ENCODE measurements around the gene EXOC7. TPM values are rescaled to one million over a fixed set of nuclear protein-coding genes. Genes with fewer than 3 reads are reported as not detected.
"Not testable (repeated sequence)": the region's sequence is repeated elsewhere in the genome, so short reads cannot be mapped to it uniquely, and the experiment has no call there.

Gene EXOC7
- total RNA-seq, 1 donor from 2014 or later: 81.0 TPM

- no peak for DNase-seq (ENCODE audit: extremely low read depth, low read depth, low spot score)
These were observed 54.9 kb downstream of the EXOC7 start for GRCh38 chr17:76048711-76049110.

- DNase-seq (ENCODE audit: extremely low read depth, low read depth, low spot score): no peak
These were observed 55.5 kb downstream of the EXOC7 start for GRCh38 chr17:76048025-76048605.

- no peak for DNase-seq (ENCODE audit: extremely low read depth, low read depth, low spot score)
These were observed 57.5 kb downstream of the EXOC7 start for GRCh38 chr17:76046064-76046463.

- DNase-seq (ENCODE audit: extremely low read depth, low read depth, low spot score): not testable (repeated sequence)
These were observed 59.0 kb downstream of the EXOC7 start for GRCh38 chr17:76044475-76045007.

- not testable (repeated sequence) for DNase-seq (ENCODE audit: extremely low read depth, low read depth, low spot score)
These were observed 60.7 kb downstream of the EXOC7 start for GRCh38 chr17:76042868-76043267.

GRCh38 chr17:76040376-76040775 is 63.2 kb downstream of the EXOC7 start:
- DNase-seq (ENCODE audit: extremely low read depth, low read depth, low spot score): no peak

- no peak for DNase-seq (ENCODE audit: extremely low read depth, low read depth, low spot score)
These were observed 64.5 kb downstream of the EXOC7 start for GRCh38 chr17:76039121-76039520.

GRCh38 chr17:76038050-76038449 is 65.5 kb downstream of the EXOC7 start:
- no peak for DNase-seq (ENCODE audit: extremely low read depth, low read depth, low spot score)

GRCh38 chr17:76036497-76037261 is 66.9 kb downstream of the EXOC7 start:
- no peak for DNase-seq (ENCODE audit: extremely low read depth, low read depth, low spot score)

- no peak for DNase-seq (ENCODE audit: extremely low read depth, low read depth, low spot score)
These were observed 68.9 kb downstream of the EXOC7 start for GRCh38 chr17:76034428-76035350.

- no peak for DNase-seq (ENCODE audit: extremely low read depth, low read depth, low spot score)
These were observed 70.4 kb downstream of the EXOC7 start for GRCh38 chr17:76033139-76033538.

- DNase-seq (ENCODE audit: extremely low read depth, low read depth, low spot score): no peak
These were observed 70.8 kb downstream of the EXOC7 start for GRCh38 chr17:76032780-76033108.

GRCh38 chr17:76032073-76032779 is 71.4 kb downstream of the EXOC7 start:
- no peak for DNase-seq (ENCODE audit: extremely low read depth, low read depth, low spot score)

Other genes starting within 250 kb of the EXOC7 start
- gene WBP2, start 248.5 kb downstream of the EXOC7 start, total RNA-seq: 66.6 and 74.7 TPM in 2 replicates
- 90.3 and 98.8 TPM in 2 replicates for gene TRIM47, start 225.2 kb downstream of the EXOC7 start, total RNA-seq
- 43.2 and 43.5 TPM in 2 replicates for gene TRIM65, start 206.8 kb downstream of the EXOC7 start, total RNA-seq
- 33.9 and 36.8 TPM in 2 replicates for gene MRPL38, start 198.9 kb downstream of the EXOC7 start, total RNA-seq
- gene FBF1, start 162.7 kb downstream of the EXOC7 start, total RNA-seq: 4.9 and 9.5 TPM in 2 replicates
- gene ACOX1, start 124.6 kb downstream of the EXOC7 start, total RNA-seq: 45.0 and 47.4 TPM in 2 replicates
- 15.1 and 27.1 TPM in 2 replicates for gene TEN1, start 124.5 kb downstream of the EXOC7 start, total RNA-seq
- 1.7 and 3.3 TPM in 2 replicates for gene CDK3, start 102.9 kb downstream of the EXOC7 start, total RNA-seq
- 0.06 and 1.2 TPM in 2 replicates for gene EVPL, start 76.5 kb downstream of the EXOC7 start, total RNA-seq
- gene SRP68, start 31.3 kb downstream of the EXOC7 start, total RNA-seq: 41.9 and 62.2 TPM in 2 replicates
- not detected in 2 replicates for gene GALR2, start 29.0 kb downstream of the EXOC7 start, total RNA-seq
- gene ZACN, start 24.6 kb downstream of the EXOC7 start, total RNA-seq: not detected in 2 replicates
- 0.18 and 0.39 TPM in 2 replicates for gene FOXJ1, start 37.5 kb upstream of the EXOC7 start, total RNA-seq
- gene RNF157, start 136.7 kb upstream of the EXOC7 start, total RNA-seq: 0.44 and 0.58 TPM in 2 replicates
- 13.6 and 25.7 TPM in 2 replicates for gene UBALD2, start 161.6 kb upstream of the EXOC7 start, total RNA-seq
- 3.5 and 6.8 TPM in 2 replicates for gene QRICH2, start 204.5 kb upstream of the EXOC7 start, total RNA-seq